Measurements from ENCODE around the gene SERTAD1. TPM values are rescaled to one million over a fixed set of nuclear protein-coding genes. Genes with fewer than 3 reads are reported as not detected.

Gene SERTAD1
- total and polyA plus RNA-seq, 2 of the 8 experiments (the other 6 are each of a cell fraction or from before 2014, with no cell fraction given): 5.4 to 6.6 TPM

DNA sequence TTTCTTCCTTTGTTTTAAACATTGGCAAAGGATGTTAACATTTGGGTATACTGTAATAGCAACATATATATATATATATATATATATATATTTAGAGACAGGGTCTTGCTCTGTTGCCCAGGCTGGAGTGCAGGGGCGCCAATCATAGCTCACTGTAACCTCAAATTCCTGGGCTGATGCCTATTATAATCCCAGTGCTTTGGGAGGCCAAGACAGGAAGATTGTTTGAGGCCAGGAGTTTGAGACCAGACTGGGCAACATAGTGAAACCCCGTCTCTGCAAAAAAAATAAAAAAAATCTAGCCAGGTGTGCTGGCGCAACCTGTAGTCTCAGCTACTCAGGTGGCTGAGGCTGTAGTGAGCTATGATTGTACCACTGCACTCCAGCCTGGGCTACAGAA lies 34.4 kb upstream of the SERTAD1 start (continued):
- TF ChIP-seq SP4 (IDR thresholded peaks at IDR 0.05; ENCODE audit: low read length) (no peak), PHF8 (conservative IDR thresholded peaks at IDR 0.05; ENCODE audit: low read depth, low read length) (no peak), KDM4A (IDR thresholded peaks at IDR 0.05; ENCODE audit: low read depth, low read length, severe bottlenecking) (no peak), EP300 (IDR thresholded peaks at IDR 0.05; ENCODE audit: borderline replicate concordance in 1 of 2, low read depth in 2 of 2, low read length in 2 of 2) (no peak)
